Ectodermal cell (in vitro differentiated cells): ENCODE measurements around the gene TRAPPC3.

ENCODE experiments used
- H3K27ac ChIP-seq: 2 replicates; pipeline ENCODE4 v1.7.0; 2013; ENCODE audit warnings: mild to moderate bottlenecking, low read depth, low read length; ENCODE audit not compliant: insufficient read depth, poor library complexity, severe bottlenecking
- H3K27me3 ChIP-seq: 2 replicates; pipeline ENCODE4 v1.7.0; 2013; ENCODE audit warnings: mild to moderate bottlenecking, low read length; ENCODE audit not compliant: insufficient read depth, control insufficient read depth, poor library complexity, severe bottlenecking
- H3K36me3 ChIP-seq: one replicate; pipeline ENCODE4 v1.7.0; 2013; ENCODE audit warnings: low read length; ENCODE audit not compliant: control insufficient read depth, insufficient read depth
- H3K4me1 ChIP-seq: one replicate; pipeline ENCODE4 v1.7.0; 2013; ENCODE audit warnings: low read length; ENCODE audit not compliant: control insufficient read depth, insufficient read depth
- H3K4me3 ChIP-seq: 2 replicates; pipeline ENCODE4 v1.7.0; 2013; ENCODE audit warnings: low read depth, low read length, control low read depth; ENCODE audit not compliant: insufficient read depth
- H3K9me3 ChIP-seq: 2 replicates; pipeline ENCODE4 v1.7.0; 2013; ENCODE audit warnings: mild to moderate bottlenecking, low read length, moderate library complexity; ENCODE audit not compliant: control insufficient read depth
- WGBS, 2 experiments: methylation state at CpG; one replicate each; pipeline ENCODE4 v1.1.7; 2013; ENCODE audit warnings: missing lambda C conversion rate in 2 of 2; 5-methylcytosine and 5-hydroxymethylcytosine counted together

The TRAPPC3 gene

GRCh38 chr1:36151134-36151844, 2.0 kb upstream of the TRAPPC3 start:
- H3K27me3 ChIP-seq = peaks cover 16% of the 10 kb centered on the region
- H3K4me3 ChIP-seq = no peak overlapping the region
- WGBS, 2 experiments = 15 to 24% methylated on average over 1 of the region's 1 CpG
- peaks cover 47% of the 10 kb centered on the region for H3K4me1 ChIP-seq
- H3K27ac ChIP-seq = peak overlapping the region; percentile 45
- no peaks in the 10 kb centered on the region for H3K36me3 ChIP-seq
- no peaks in the 10 kb centered on the region for H3K9me3 ChIP-seq

GRCh38 chr1:36150296-36151133, 1.2 kb upstream of the TRAPPC3 start:
- Histone ChIP-seq H3K27ac (peak overlapping the region; percentile 45), H3K27me3 (peaks cover 16% of the 10 kb centered on the region), H3K36me3 (no peaks in the 10 kb centered on the region), H3K9me3 (no peaks in the 10 kb centered on the region), H3K4me1 (peaks cover 47% of the 10 kb centered on the region), H3K4me3 (no peak overlapping the region)
- 19 to 23% methylated on average over 12 of the region's 12 CpGs for WGBS, 2 experiments

- Histone ChIP-seq H3K27me3 (peaks cover 16% of the 10 kb centered on the region), H3K9me3 (no peaks in the 10 kb centered on the region), H3K27ac (peak overlapping the region; percentile 45), H3K4me3 (no peak overlapping the region), H3K4me1 (peaks cover 44% of the 10 kb centered on the region), H3K36me3 (no peaks in the 10 kb centered on the region)
- WGBS, 2 experiments = 46 to 48% methylated on average over 6 of the region's 6 CpGs
Observed at GRCh38 chr1:36149973-36150295, 648 bp upstream of the TRAPPC3 start.

GRCh38 chr1:36148821-36149236, 457 bp downstream of the TRAPPC3 start:
- Histone ChIP-seq H3K4me3 (peak overlapping the region; percentile 77), H3K9me3 (no peaks in the 10 kb centered on the region), H3K36me3 (no peaks in the 10 kb centered on the region), H3K27me3 (peaks cover 10% of the 10 kb centered on the region), H3K4me1 (peaks cover 33% of the 10 kb centered on the region), H3K27ac (peak overlapping the region; percentile 82)
- WGBS, 2 experiments = 11 to 14% methylated on average over 16 of the region's 16 CpGs

- Histone ChIP-seq H3K9me3 (no peaks in the 10 kb centered on the region), H3K27ac (no peak overlapping the region), H3K4me1 (no peaks in the 10 kb centered on the region), H3K27me3 (no peaks in the 10 kb centered on the region), H3K36me3 (no peaks in the 10 kb centered on the region), H3K4me3 (no peak overlapping the region)
- 95% methylated on average over 2 of the region's 2 CpGs for WGBS, 2 experiments
Observed at GRCh38 chr1:36144413-36144812, 4.9 kb downstream of the TRAPPC3 start.

GRCh38 chr1:36143424-36143823, 5.9 kb downstream of the TRAPPC3 start:
- Histone ChIP-seq H3K4me1 (no peaks in the 10 kb centered on the region), H3K27ac (no peak overlapping the region), H3K36me3 (no peaks in the 10 kb centered on the region), H3K27me3 (no peaks in the 10 kb centered on the region), H3K4me3 (no peak overlapping the region), H3K9me3 (no peaks in the 10 kb centered on the region)
- 93% methylated on average over 4 of the region's 4 CpGs for WGBS, 2 experiments

- Histone ChIP-seq H3K4me1 (no peaks in the 10 kb centered on the region), H3K27ac (no peak overlapping the region), H3K36me3 (peaks cover 7% of the 10 kb centered on the region), H3K4me3 (no peak overlapping the region), H3K9me3 (no peaks in the 10 kb centered on the region), H3K27me3 (no peaks in the 10 kb centered on the region)
- 100% methylated on average over 1 of the region's 1 CpG for WGBS, 2 experiments
Observed at GRCh38 chr1:36142121-36142520, 7.2 kb downstream of the TRAPPC3 start.

GRCh38 chr1:36139521-36139920, 9.8 kb downstream of the TRAPPC3 start:
- 92 to 99% methylated on average over 5 of the region's 5 CpGs for WGBS, 2 experiments
- Histone ChIP-seq H3K4me1 (no peaks in the 10 kb centered on the region), H3K27me3 (no peaks in the 10 kb centered on the region), H3K4me3 (no peak overlapping the region), H3K27ac (no peak overlapping the region), H3K36me3 (peaks cover 13% of the 10 kb centered on the region), H3K9me3 (no peaks in the 10 kb centered on the region)

- Histone ChIP-seq H3K4me3 (no peak overlapping the region), H3K4me1 (no peaks in the 10 kb centered on the region), H3K27ac (no peak overlapping the region), H3K9me3 (no peaks in the 10 kb centered on the region), H3K27me3 (no peaks in the 10 kb centered on the region), H3K36me3 (peaks cover 13% of the 10 kb centered on the region)
- 93 to 94% methylated on average over 2 to 3 of the region's 3 CpGs for WGBS, 2 experiments
Observed at GRCh38 chr1:36137776-36138175, 11.5 kb downstream of the TRAPPC3 start.

- Histone ChIP-seq H3K27me3 (no peaks in the 10 kb centered on the region), H3K4me1 (no peaks in the 10 kb centered on the region), H3K9me3 (no peaks in the 10 kb centered on the region), H3K36me3 (peaks cover 13% of the 10 kb centered on the region), H3K4me3 (no peak overlapping the region), H3K27ac (no peak overlapping the region)
- WGBS, 2 experiments = 75 to 78% methylated on average over 5 of the region's 5 CpGs
Observed at GRCh38 chr1:36137226-36137625, 12.1 kb downstream of the TRAPPC3 start.
